ENCODE data around the gene NMT1. TPM values are rescaled to one million over a fixed set of nuclear protein-coding genes. Genes with fewer than 3 reads are reported as not detected.

Gene NMT1
- total RNA-seq, 6 donors from 2014 or later = 55.1 to 132 (median 92.3) TPM

- DNase-seq (no peak), ATAC-seq (ENCODE audit: low FRiP score in 2 of 2) (no peak)
- no peaks in the 10 kb centered on the region for H3K36me3 ChIP-seq
- peaks cover 47 to 66% (median 55%) of the 10 kb centered on the region in 4 donors for H3K4me1 ChIP-seq
- H3K4me3 ChIP-seq = no peak overlapping the region
- H3K9me3 ChIP-seq = no peaks in the 10 kb centered on the region
- 94 to 100% methylated on average over 2 of the region's 2 CpGs for WGBS, 2 donors
- H3K27me3 ChIP-seq = no peaks in the 10 kb centered on the region
- peak overlapping the region in 3 of 4 donors; percentile 70 to 88 (median 83) for H3K27ac ChIP-seq
- no peak for TF ChIP-seq EP300 (IDR thresholded peaks at IDR 0.05)
- TF ChIP-seq CTCF (IDR thresholded peaks at IDR 0.05) = no peak
- no peak for TF ChIP-seq POLR2A (IDR thresholded peaks at IDR 0.05)
- no peak for TF ChIP-seq POLR2AphosphoS5 (IDR thresholded peaks at IDR 0.05)
These were observed 67.9 kb downstream of the NMT1 start for GRCh38 chr17:45128989-45129388.

- H3K36me3 ChIP-seq = no peaks in the 10 kb centered on the region
- DNase-seq (no peak), ATAC-seq (ENCODE audit: low FRiP score in 2 of 2) (no peak)
- no peak for TF ChIP-seq POLR2A (IDR thresholded peaks at IDR 0.05)
- TF ChIP-seq POLR2AphosphoS5 (IDR thresholded peaks at IDR 0.05) = no peak
- TF ChIP-seq CTCF (IDR thresholded peaks at IDR 0.05) = no peak
- TF ChIP-seq EP300 (IDR thresholded peaks at IDR 0.05) = no peak
- peak overlapping the region; percentile 12 to 88 (median 76) for H3K27ac ChIP-seq
- peaks cover 42 to 61% (median 50%) of the 10 kb centered on the region in 4 donors for H3K4me1 ChIP-seq
- no peaks in the 10 kb centered on the region for H3K9me3 ChIP-seq
- H3K27me3 ChIP-seq = no peaks in the 10 kb centered on the region
- 75 to 81% methylated on average over 10 of the region's 10 CpGs for WGBS, 2 donors
- H3K4me3 ChIP-seq = no peak overlapping the region
These were observed 68.4 kb downstream of the NMT1 start for GRCh38 chr17:45129426-45129939.

GRCh38 chr17:45129940-45130680 is 69.0 kb downstream of the NMT1 start:
- no peaks in the 10 kb centered on the region for H3K36me3 ChIP-seq
- TF ChIP-seq POLR2AphosphoS5 (IDR thresholded peaks at IDR 0.05) = no peak
- TF ChIP-seq EP300 (IDR thresholded peaks at IDR 0.05) = no peak
- H3K27ac ChIP-seq = peak overlapping the region; percentile 18 to 91 (median 79)
- DNase-seq (no peak), ATAC-seq (ENCODE audit: low FRiP score in 2 of 2) (no peak)
- H3K4me3 ChIP-seq = no peak overlapping the region
- no peaks in the 10 kb centered on the region for H3K27me3 ChIP-seq
- no peaks in the 10 kb centered on the region for H3K9me3 ChIP-seq
- WGBS, 2 donors = 77 to 92% methylated on average over 10 to 13 of the region's 13 CpGs
- peaks cover 41 to 57% (median 47%) of the 10 kb centered on the region in 4 donors for H3K4me1 ChIP-seq

GRCh38 chr17:45130681-45131615 is 69.8 kb downstream of the NMT1 start:
- 78 to 82% methylated on average over 16 to 17 of the region's 17 CpGs for WGBS, 2 donors
- ATAC-seq (ENCODE audit: low FRiP score in 2 of 2) = no peak
- no peak for DNase-seq

More at GRCh38 chr17:45130681-45131615, 69.8 kb downstream of the NMT1 start:
- peaks cover 42 to 60% (median 47%) of the 10 kb centered on the region in 4 donors for H3K4me1 ChIP-seq
- H3K27ac ChIP-seq = peak overlapping the region; percentile 88 to 99 (median 94)
- peak overlapping the region; percentile 67 to 93 (median 70) for H3K4me3 ChIP-seq
- TF ChIP-seq CTCF (IDR thresholded peaks at IDR 0.05) = no peak
- no peak for TF ChIP-seq EP300 (IDR thresholded peaks at IDR 0.05)
- TF ChIP-seq POLR2A (IDR thresholded peaks at IDR 0.05) = no peak
- no peak for TF ChIP-seq POLR2AphosphoS5 (IDR thresholded peaks at IDR 0.05)
- no peaks in the 10 kb centered on the region for H3K36me3 ChIP-seq
- no peaks in the 10 kb centered on the region for H3K27me3 ChIP-seq
- no peaks in the 10 kb centered on the region for H3K9me3 ChIP-seq

Data from upper lobe of left lung (tissue), 6 donors.